Panc1 (cell line): ENCODE data around the gene DIP2C.

Source experiments
- POLR2AphosphoS5 ChIP-seq: IDR thresholded peaks from 2 replicates; pipeline ENCODE4 v1.6.1; 2012; ENCODE audit warnings: mild to moderate bottlenecking, low read depth, low read length, moderate library complexity
- TCF7L2 ChIP-seq: IDR thresholded peaks from 2 replicates; pipeline ENCODE4 v1.6.1; 2011; ENCODE audit warnings: mild to moderate bottlenecking, low read depth, low read length, inconsistent platforms
- TF ChIP-seq, protein P1 (sequence below): fragments of 450-650 bp; IDR thresholded peaks from 2 replicates; pipeline ENCODE4 v1.5.1; 2017; ENCODE audit warnings: mild to moderate bottlenecking
- TF ChIP-seq, protein P2 (sequence below), 2 experiments: IDR thresholded peaks; 2 replicates each; pipeline ENCODE4 v1.6.1; 2011 to 2012; ENCODE audit warnings: low read depth in 2 of 2, control low read depth in 1 of 2, low read length in 1 of 2, mild to moderate bottlenecking in 1 of 2, moderate library complexity in 1 of 2; ENCODE audit not compliant: insufficient read depth in 1 of 2

GRCh38 chr10:543131-543530 lies 146.3 kb downstream of the DIP2C start:
- TF ChIP-seq, protein P1, sequence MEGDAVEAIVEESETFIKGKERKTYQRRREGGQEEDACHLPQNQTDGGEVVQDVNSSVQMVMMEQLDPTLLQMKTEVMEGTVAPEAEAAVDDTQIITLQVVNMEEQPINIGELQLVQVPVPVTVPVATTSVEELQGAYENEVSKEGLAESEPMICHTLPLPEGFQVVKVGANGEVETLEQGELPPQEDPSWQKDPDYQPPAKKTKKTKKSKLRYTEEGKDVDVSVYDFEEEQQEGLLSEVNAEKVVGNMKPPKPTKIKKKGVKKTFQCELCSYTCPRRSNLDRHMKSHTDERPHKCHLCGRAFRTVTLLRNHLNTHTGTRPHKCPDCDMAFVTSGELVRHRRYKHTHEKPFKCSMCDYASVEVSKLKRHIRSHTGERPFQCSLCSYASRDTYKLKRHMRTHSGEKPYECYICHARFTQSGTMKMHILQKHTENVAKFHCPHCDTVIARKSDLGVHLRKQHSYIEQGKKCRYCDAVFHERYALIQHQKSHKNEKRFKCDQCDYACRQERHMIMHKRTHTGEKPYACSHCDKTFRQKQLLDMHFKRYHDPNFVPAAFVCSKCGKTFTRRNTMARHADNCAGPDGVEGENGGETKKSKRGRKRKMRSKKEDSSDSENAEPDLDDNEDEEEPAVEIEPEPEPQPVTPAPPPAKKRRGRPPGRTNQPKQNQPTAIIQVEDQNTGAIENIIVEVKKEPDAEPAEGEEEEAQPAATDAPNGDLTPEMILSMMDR = no peak
- TF ChIP-seq POLR2AphosphoS5 (no peak), TCF7L2 (no peak)
- TF ChIP-seq, protein P2, sequence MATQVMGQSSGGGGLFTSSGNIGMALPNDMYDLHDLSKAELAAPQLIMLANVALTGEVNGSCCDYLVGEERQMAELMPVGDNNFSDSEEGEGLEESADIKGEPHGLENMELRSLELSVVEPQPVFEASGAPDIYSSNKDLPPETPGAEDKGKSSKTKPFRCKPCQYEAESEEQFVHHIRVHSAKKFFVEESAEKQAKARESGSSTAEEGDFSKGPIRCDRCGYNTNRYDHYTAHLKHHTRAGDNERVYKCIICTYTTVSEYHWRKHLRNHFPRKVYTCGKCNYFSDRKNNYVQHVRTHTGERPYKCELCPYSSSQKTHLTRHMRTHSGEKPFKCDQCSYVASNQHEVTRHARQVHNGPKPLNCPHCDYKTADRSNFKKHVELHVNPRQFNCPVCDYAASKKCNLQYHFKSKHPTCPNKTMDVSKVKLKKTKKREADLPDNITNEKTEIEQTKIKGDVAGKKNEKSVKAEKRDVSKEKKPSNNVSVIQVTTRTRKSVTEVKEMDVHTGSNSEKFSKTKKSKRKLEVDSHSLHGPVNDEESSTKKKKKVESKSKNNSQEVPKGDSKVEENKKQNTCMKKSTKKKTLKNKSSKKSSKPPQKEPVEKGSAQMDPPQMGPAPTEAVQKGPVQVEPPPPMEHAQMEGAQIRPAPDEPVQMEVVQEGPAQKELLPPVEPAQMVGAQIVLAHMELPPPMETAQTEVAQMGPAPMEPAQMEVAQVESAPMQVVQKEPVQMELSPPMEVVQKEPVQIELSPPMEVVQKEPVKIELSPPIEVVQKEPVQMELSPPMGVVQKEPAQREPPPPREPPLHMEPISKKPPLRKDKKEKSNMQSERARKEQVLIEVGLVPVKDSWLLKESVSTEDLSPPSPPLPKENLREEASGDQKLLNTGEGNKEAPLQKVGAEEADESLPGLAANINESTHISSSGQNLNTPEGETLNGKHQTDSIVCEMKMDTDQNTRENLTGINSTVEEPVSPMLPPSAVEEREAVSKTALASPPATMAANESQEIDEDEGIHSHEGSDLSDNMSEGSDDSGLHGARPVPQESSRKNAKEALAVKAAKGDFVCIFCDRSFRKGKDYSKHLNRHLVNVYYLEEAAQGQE (IDR thresholded peaks at IDR 0.05; ENCODE audit: insufficient read depth in 1 of 2, low read depth in 2 of 2, low read length in 1 of 2) = no peak
